ENCODE data around the gene POTEB3.
"Not testable (repeated sequence)": the region's sequence is repeated elsewhere in the genome, so short reads cannot be mapped to it uniquely, and the experiment has no call there.

- TF ChIP-seq CTCF (IDR thresholded peaks at IDR 0.05; ENCODE audit: extremely low read depth in 1 of 2, insufficient read depth in 1 of 2, low read depth in 1 of 2, low read length in 2 of 2); MAX (IDR thresholded peaks at IDR 0.05; ENCODE audit: insufficient read depth, insufficient read length); POLR2A (IDR thresholded peaks at IDR 0.05; ENCODE audit: low read depth, low read length): not testable (repeated sequence)
Observed at GRCh38 chr15:21397186-21397585, 43.1 kb downstream of the POTEB3 start.
